ENCODE measurements around the gene MSRB3. TPM values are rescaled to one million over a fixed set of nuclear protein-coding genes. Genes with fewer than 3 reads are reported as not detected.

MSRB3 gene
- total and polyA plus RNA-seq, 8 donors: 21.7 to 50.5 (median 28.1) TPM

GRCh38 chr12:65490250-65490649 is 211.8 kb downstream of the MSRB3 start:
- ATAC-seq: no peak

GRCh38 chr12:65492998-65493912 is 214.8 kb downstream of the MSRB3 start:
- Histone ChIP-seq H3K27me3 (no peaks in the 10 kb centered on the region), H3K36me3 (no peaks in the 10 kb centered on the region), H3K4me1 (peaks cover 0 to 13% of the 10 kb centered on the region in 2 donors), H3K4me3 (no peak overlapping the region), H3K27ac (no peak overlapping the region), H3K9me3 (no peaks in the 10 kb centered on the region)
- intact Hi-C loops (cut with DNase I): no loop called here
- TF ChIP-seq CTCF (IDR thresholded peaks at IDR 0.05): no peak
- ATAC-seq (peak; percentile 82), DNase-seq (no peak)

More at GRCh38 chr12:65490250-65490649, 211.8 kb downstream of the MSRB3 start:
- no peak for TF ChIP-seq CTCF (IDR thresholded peaks at IDR 0.05)
- no peak for DNase-seq
- Histone ChIP-seq H3K4me1 (peaks cover 0 to 5% of the 10 kb centered on the region in 2 donors), H3K27me3 (no peaks in the 10 kb centered on the region), H3K36me3 (no peaks in the 10 kb centered on the region), H3K9me3 (no peaks in the 10 kb centered on the region), H3K27ac (no peak overlapping the region), H3K4me3 (no peak overlapping the region)
- intact Hi-C loops (cut with DNase I): no loop called here

- TF ChIP-seq CTCF (IDR thresholded peaks at IDR 0.05): no peak
- Histone ChIP-seq H3K4me1 (peaks cover 0 to 13% of the 10 kb centered on the region in 2 donors), H3K9me3 (no peaks in the 10 kb centered on the region), H3K36me3 (no peaks in the 10 kb centered on the region), H3K4me3 (no peak overlapping the region), H3K27me3 (no peaks in the 10 kb centered on the region), H3K27ac (no peak overlapping the region)
- DNase-seq (no peak), ATAC-seq (no peak)
- intact Hi-C loops (cut with DNase I): no loop called here
Measured at GRCh38 chr12:65493913-65494245, 215.4 kb downstream of the MSRB3 start.

GRCh38 chr12:65494537-65494936 is 216.1 kb downstream of the MSRB3 start:
- Histone ChIP-seq H3K36me3 (no peaks in the 10 kb centered on the region), H3K27me3 (no peaks in the 10 kb centered on the region), H3K27ac (no peak overlapping the region), H3K9me3 (no peaks in the 10 kb centered on the region), H3K4me3 (no peak overlapping the region), H3K4me1 (peaks cover 0 to 13% of the 10 kb centered on the region in 2 donors)
- DNase-seq (no peak), ATAC-seq (no peak)
- intact Hi-C loops (cut with DNase I): no loop called here
- no peak for TF ChIP-seq CTCF (IDR thresholded peaks at IDR 0.05)

- no peak overlapping the region for H3K4me3 ChIP-seq
- H3K27me3 ChIP-seq: no peaks in the 10 kb centered on the region
- no peak overlapping the region for H3K27ac ChIP-seq
- no peak for ATAC-seq
- TF ChIP-seq CTCF (IDR thresholded peaks at IDR 0.05): no peak
- intact Hi-C loops (cut with DNase I): no loop called here
- H3K4me1 ChIP-seq: peaks cover 0 to 13% of the 10 kb centered on the region in 2 donors
- no peak for DNase-seq
- no peaks in the 10 kb centered on the region for H3K9me3 ChIP-seq
- H3K36me3 ChIP-seq: no peaks in the 10 kb centered on the region
Measured at GRCh38 chr12:65495233-65495632, 216.8 kb downstream of the MSRB3 start.
